Esophagus mucosa (tissue), 1 donor: ENCODE measurements around the gene UBN2. TPM values are rescaled to one million over a fixed set of nuclear protein-coding genes. Genes with fewer than 3 reads are reported as not detected.
"Not testable (repeated sequence)": the region's sequence is repeated elsewhere in the genome, so short reads cannot be mapped to it uniquely, and the experiment has no call there.

Experiments used
- ATAC-seq: fragments of 200-7000 bp; cut with Tn5 transposase; one replicate; pipeline ENCODE4 v1.9.1; 2020
- total RNA-seq: library from RNA; stranded (reverse); gene quantifications from one replicate; pipeline ENCODE4 v1.2.4, GENCODE V29; 2023
- donor health status: DM: yes; HTN: yes; CAD: no.

UBN2 gene
- total RNA-seq, 1 donor from 2014 or later = 11.7 TPM

- ATAC-seq = no peak
These were observed 68.3 kb downstream of the UBN2 start for GRCh38 chr7:139299296-139299695.

- ATAC-seq = no peak
These were observed 69.4 kb downstream of the UBN2 start for GRCh38 chr7:139300390-139300789.

- no peak for ATAC-seq
These were observed 73.5 kb downstream of the UBN2 start for GRCh38 chr7:139304517-139304916.

- no peak for ATAC-seq
These were observed 87.0 kb downstream of the UBN2 start for GRCh38 chr7:139317939-139318505.

GRCh38 chr7:139321071-139321745, 90.2 kb downstream of the UBN2 start:
- peak; percentile 28 for ATAC-seq

- not testable (repeated sequence) for ATAC-seq
These were observed 93.7 kb downstream of the UBN2 start for GRCh38 chr7:139324709-139325108.

- no peak for ATAC-seq
These were observed 97.3 kb downstream of the UBN2 start for GRCh38 chr7:139328375-139328774.

GRCh38 chr7:139329119-139329518, 98.1 kb downstream of the UBN2 start:
- no peak for ATAC-seq

GRCh38 chr7:139330333-139331030, 99.4 kb downstream of the UBN2 start:
- ATAC-seq = no peak

GRCh38 chr7:139332697-139333359, 101.8 kb downstream of the UBN2 start:
- peak; percentile 36 for ATAC-seq

GRCh38 chr7:139333443-139333842, 102.4 kb downstream of the UBN2 start:
- ATAC-seq = not testable (repeated sequence)

- no peak for ATAC-seq
These were observed 103.5 kb downstream of the UBN2 start for GRCh38 chr7:139334399-139335150.

- ATAC-seq = no peak
These were observed 108.0 kb downstream of the UBN2 start for GRCh38 chr7:139339025-139339424.

GRCh38 chr7:139339698-139340036, 108.6 kb downstream of the UBN2 start:
- ATAC-seq = no peak

- peak; percentile 96 for ATAC-seq
These were observed 109.2 kb downstream of the UBN2 start for GRCh38 chr7:139340037-139340807.

GRCh38 chr7:139340808-139341057, 109.7 kb downstream of the UBN2 start:
- ATAC-seq = no peak

GRCh38 chr7:139341058-139341775, 110.2 kb downstream of the UBN2 start, which contains the start of gene FMC1:
Gene FMC1 (plus strand): TSS chr7:139341337. CDS start chr7:139341385, 48 bp downstream.
- peak; percentile 78 for ATAC-seq

GRCh38 chr7:139341776-139342226, 110.8 kb downstream of the UBN2 start:
- ATAC-seq = no peak

GRCh38 chr7:139345042-139345441, 114.0 kb downstream of the UBN2 start:
- ATAC-seq = no peak

- no peak for ATAC-seq
These were observed 120.0 kb downstream of the UBN2 start for GRCh38 chr7:139351027-139351426.

GRCh38 chr7:139354729-139355128, 123.7 kb downstream of the UBN2 start:
- no peak for ATAC-seq
